Uterus (tissue), 2 donors: ENCODE results near the gene MRPS6.

ENCODE experiments used
- POLR2A ChIP-seq, 2 donors: fragments of 450-650 bp; IDR thresholded peaks; one replicate each; pipeline ENCODE4 v1.6.1; 2016; ENCODE audit warnings: antibody characterized with exemption in 2 of 2, mild to moderate bottlenecking in 1 of 2, moderate library complexity in 1 of 2
- TF ChIP-seq, protein P1 (sequence below), 4 experiments: fragments of 200-600 bp in 2 of 4; fragments of 450-650 bp in 2 of 4; sonication (generic) in 2 of 4; IDR thresholded peaks; one replicate each; pipeline ENCODE4 v1.5.1; 2016 to 2019; ENCODE audit warnings: antibody characterized with exemption in 4 of 4, mild to moderate bottlenecking in 2 of 4, moderate library complexity in 1 of 4

DNA sequence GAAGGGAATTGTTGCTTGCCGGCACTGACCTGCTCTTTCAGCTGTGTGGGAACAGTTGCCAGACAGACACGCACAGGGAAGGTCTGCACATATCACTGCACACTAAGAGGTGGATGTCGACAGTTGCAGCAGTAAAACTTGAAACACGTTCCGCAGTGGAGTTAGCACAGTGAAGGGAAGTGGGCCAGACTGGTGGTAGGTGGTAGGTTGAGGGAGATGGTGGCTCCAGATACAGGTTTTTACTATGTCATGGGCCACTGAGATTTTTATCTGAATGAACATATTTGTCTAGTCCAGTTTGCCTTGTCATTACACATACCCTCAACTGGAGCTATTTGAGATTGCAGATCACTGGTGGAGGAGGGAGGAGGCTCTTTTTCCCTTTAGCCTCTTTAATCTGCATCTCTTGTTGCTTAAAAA is 13.5 kb downstream of the MRPS6 start:
- TF ChIP-seq, protein P1, sequence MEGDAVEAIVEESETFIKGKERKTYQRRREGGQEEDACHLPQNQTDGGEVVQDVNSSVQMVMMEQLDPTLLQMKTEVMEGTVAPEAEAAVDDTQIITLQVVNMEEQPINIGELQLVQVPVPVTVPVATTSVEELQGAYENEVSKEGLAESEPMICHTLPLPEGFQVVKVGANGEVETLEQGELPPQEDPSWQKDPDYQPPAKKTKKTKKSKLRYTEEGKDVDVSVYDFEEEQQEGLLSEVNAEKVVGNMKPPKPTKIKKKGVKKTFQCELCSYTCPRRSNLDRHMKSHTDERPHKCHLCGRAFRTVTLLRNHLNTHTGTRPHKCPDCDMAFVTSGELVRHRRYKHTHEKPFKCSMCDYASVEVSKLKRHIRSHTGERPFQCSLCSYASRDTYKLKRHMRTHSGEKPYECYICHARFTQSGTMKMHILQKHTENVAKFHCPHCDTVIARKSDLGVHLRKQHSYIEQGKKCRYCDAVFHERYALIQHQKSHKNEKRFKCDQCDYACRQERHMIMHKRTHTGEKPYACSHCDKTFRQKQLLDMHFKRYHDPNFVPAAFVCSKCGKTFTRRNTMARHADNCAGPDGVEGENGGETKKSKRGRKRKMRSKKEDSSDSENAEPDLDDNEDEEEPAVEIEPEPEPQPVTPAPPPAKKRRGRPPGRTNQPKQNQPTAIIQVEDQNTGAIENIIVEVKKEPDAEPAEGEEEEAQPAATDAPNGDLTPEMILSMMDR (IDR thresholded peaks at IDR 0.05) = no peak
- no peak for TF ChIP-seq POLR2A (IDR thresholded peaks at IDR 0.05)
